A549 (cell line): Measurements from ENCODE around the gene TNPO3.
"Not testable (repeated sequence)": the region's sequence is repeated elsewhere in the genome, so short reads cannot be mapped to it uniquely, and the experiment has no call there.

Source experiments
- CTCF ChIP-seq: fragments of >200 bp; sonication (Bioruptor Twin); formaldehyde crosslinking; IDR thresholded peaks from 3 replicates; pipeline ENCODE4 v1.5.1; 2016
- RAD21 ChIP-seq, 2 experiments: fragments of >200 bp in 1 of 2; sonication (Bioruptor Twin) in 1 of 2; formaldehyde crosslinking in 1 of 2; IDR thresholded peaks in 1 of 2; conservative IDR thresholded peaks in 1 of 2; 2 replicates in 1 of 2; 3 replicates in 1 of 2; pipeline ENCODE4 v1.6.1; 2012 to 2018; ENCODE audit warnings: inconsistent platforms in 1 of 2
- REST ChIP-seq: fragments of 200-600 bp; sonication (generic); IDR thresholded peaks from 2 replicates; pipeline ENCODE4 v1.6.1; 2016; ENCODE audit warnings: antibody characterized with exemption, mild to moderate bottlenecking, moderate library complexity
- USF2 ChIP-seq: fragments of 450-650 bp; IDR thresholded peaks from 2 replicates; pipeline ENCODE4 v1.6.1; 2014; ENCODE audit warnings: antibody characterized with exemption
- ZFP36 ChIP-seq: fragments of 450-650 bp; IDR thresholded peaks from 2 replicates; pipeline ENCODE4 v1.6.1; 2014; ENCODE audit warnings: borderline replicate concordance; ENCODE audit not compliant: partially characterized antibody

GRCh38 chr7:129067132-129067561, 12.2 kb upstream of the TNPO3 start:
- TF ChIP-seq CTCF; USF2; RAD21 (conservative IDR thresholded peaks at IDR 0.05 in 1 of 2, IDR thresholded peaks at IDR 0.05 in 1 of 2); REST; ZFP36: not testable (repeated sequence)
